Lung (tissue), 12 donors: Measurements from ENCODE around the gene ANKRD33. TPM values are rescaled to one million over a fixed set of nuclear protein-coding genes. Genes with fewer than 3 reads are reported as not detected.

Experiments used
- ATAC-seq: fragments of 200-7000 bp; cut with Tn5 transposase; one replicate; pipeline ENCODE4 v1.9.1; 2020; ENCODE audit warnings: moderate number of reproducible peaks; ENCODE audit not compliant: insufficient read depth, low FRiP score
- DNase-seq, 3 donors: peaks; one replicate each; pipeline ENCODE4 v3.0.0-alpha.2; 2013 to 2017
- H3K27ac ChIP-seq, 2 donors: one replicate each; pipeline ENCODE4 v1.5.1; 2013; ENCODE audit warnings: mild to moderate bottlenecking in 2 of 2, moderate library complexity in 2 of 2, control low read depth in 1 of 2, inconsistent platforms in 1 of 2, low read depth in 1 of 2, low read length in 1 of 2
- H3K27me3 ChIP-seq, 3 donors: one replicate each; pipeline ENCODE4 v1.5.1; 2013; ENCODE audit warnings: low read length in 2 of 3; ENCODE audit not compliant: control insufficient read depth in 3 of 3, insufficient read depth in 3 of 3
- H3K36me3 ChIP-seq, 4 donors: one replicate each; pipeline ENCODE4 v1.5.1; 2013; ENCODE audit warnings: low read length in 4 of 4, mild to moderate bottlenecking in 1 of 4, moderate library complexity in 1 of 4; ENCODE audit not compliant: control insufficient read depth in 4 of 4, insufficient read depth in 4 of 4
- H3K4me1 ChIP-seq, 5 donors: one replicate each; pipeline ENCODE4 v1.5.1; 2013; ENCODE audit warnings: low read length in 5 of 5, mild to moderate bottlenecking in 2 of 5, moderate library complexity in 1 of 5; ENCODE audit not compliant: control insufficient read depth in 5 of 5, insufficient read depth in 5 of 5
- H3K4me3 ChIP-seq: one replicate; pipeline ENCODE4 v1.5.1; 2013; ENCODE audit warnings: mild to moderate bottlenecking, control low read depth, moderate library complexity
- H3K9ac ChIP-seq, 2 donors: one replicate each; pipeline ENCODE4 v1.5.1; 2013; ENCODE audit warnings: low read length in 2 of 2, control low read depth in 1 of 2; ENCODE audit not compliant: insufficient read depth in 1 of 2
- H3K9me3 ChIP-seq, 4 donors: one replicate each; pipeline ENCODE4 v1.5.1; 2013; ENCODE audit warnings: low read length in 3 of 4, mild to moderate bottlenecking in 1 of 4, moderate library complexity in 1 of 4; ENCODE audit not compliant: control insufficient read depth in 4 of 4, insufficient read depth in 3 of 4
- CTCF ChIP-seq: IDR thresholded peaks from 2 replicates; pipeline ENCODE4 v1.5.1; 2012; ENCODE audit warnings: mild to moderate bottlenecking; ENCODE audit errors: control extremely low read depth, extremely low read depth
- WGBS, 2 donors: extraction: QIAGEN DNeasy Blood & Tissue Kit; methylation state at CpG; one replicate each; pipeline ENCODE4 v1.1.7; 2013; 5-methylcytosine and 5-hydroxymethylcytosine counted together
- polyA plus RNA-seq, 2 donors: library from polyadenylated mRNA; stranded (reverse); fragments of 200-250 nt; gene quantifications; one replicate each; pipeline ENCODE4 v1.2.1, GENCODE V29; 2013
- total RNA-seq, 2 donors: library from RNA; depleted of rRNA in 1 of 2; stranded (reverse); fragments of >200 nt in 1 of 2; gene quantifications; one replicate each; pipeline ENCODE4 v1.2.1, GENCODE V29; 2014 to 2021
- donor health status: control.
- donor health status: control.
- donor health status: Bipolar disorder and iron deficiency.
- donor health status: healthy.
- donor health status: DM: yes; HTN: yes; CAD: no.

ANKRD33 gene
- total and polyA plus RNA-seq, 4 donors, result 0.14 to 0.50 (median 0.23) TPM

- H3K36me3 ChIP-seq, result peaks cover 0 to 19% (median 8%) of the 10 kb centered on the region in 4 donors
- 85 to 97% methylated on average over 2 of the region's 2 CpGs for WGBS, 2 donors
- TF ChIP-seq CTCF, result no peak
Measured at GRCh38 chr12:51920046-51920445, 32.1 kb downstream of the ANKRD33 start.

DNA sequence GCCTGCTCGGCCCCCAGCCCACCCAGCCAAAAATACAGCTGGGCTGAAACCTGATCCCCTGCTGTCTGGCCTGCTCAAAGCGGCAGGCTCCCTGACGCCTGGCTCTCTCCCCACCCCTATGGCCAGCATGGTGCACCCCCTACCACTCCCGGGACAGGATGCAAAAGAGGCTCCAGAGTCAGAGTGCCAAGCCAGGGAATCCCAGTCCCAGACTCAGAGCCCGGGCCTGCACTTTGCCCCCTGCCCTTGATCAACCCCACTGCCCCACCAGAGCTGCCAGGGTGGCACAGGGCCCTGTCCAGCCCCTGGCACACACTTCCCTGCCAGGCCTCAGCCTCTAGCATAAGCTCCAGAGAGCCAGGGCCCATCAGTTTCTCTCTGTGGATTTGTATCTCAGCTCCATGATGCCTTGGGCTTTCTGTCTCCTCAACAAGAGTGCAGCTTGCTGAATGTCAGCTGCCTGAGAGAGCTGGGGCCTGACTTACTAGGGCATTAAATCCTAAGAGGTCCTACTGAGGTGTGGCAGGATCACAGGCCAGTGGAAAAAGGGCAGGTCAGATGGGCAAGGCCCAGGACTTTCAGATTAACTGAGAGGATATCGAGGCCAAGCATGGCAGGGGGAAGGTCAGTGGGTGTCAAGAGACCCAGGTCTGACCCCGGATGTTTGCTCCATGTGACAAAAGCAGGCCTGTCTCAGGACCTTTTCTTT, 33.3 kb downstream of the ANKRD33 start:
- 81 to 88% methylated on average over 7 of the region's 7 CpGs for WGBS, 2 donors
- TF ChIP-seq CTCF, result no peak
- no peak overlapping the region for H3K9ac ChIP-seq
- ATAC-seq (no peak), DNase-seq (peak in 1 of 3 donors; percentile 55)
- peaks cover 0 to 41% (median 10%) of the 10 kb centered on the region in 5 donors for H3K4me1 ChIP-seq
- H3K4me3 ChIP-seq, result no peak overlapping the region
- H3K9me3 ChIP-seq, result no peaks in the 10 kb centered on the region
- H3K27ac ChIP-seq, result peak overlapping the region in 1 of 2 donors; percentile 21
- peaks cover 0 to 9% (median 4%) of the 10 kb centered on the region in 4 donors for H3K36me3 ChIP-seq
- H3K27me3 ChIP-seq, result no peaks in the 10 kb centered on the region

More at GRCh38 chr12:51920046-51920445, 32.1 kb downstream of the ANKRD33 start:
- no peak overlapping the region for H3K27ac ChIP-seq
- H3K4me3 ChIP-seq, result no peak overlapping the region
- ATAC-seq (no peak), DNase-seq (no peak)
- H3K4me1 ChIP-seq, result peaks cover 0 to 36% (median 10%) of the 10 kb centered on the region in 5 donors
- peaks cover 0 to 2% (median 0%) of the 10 kb centered on the region in 4 donors for H3K9me3 ChIP-seq
- no peak overlapping the region for H3K9ac ChIP-seq
- H3K27me3 ChIP-seq, result no peaks in the 10 kb centered on the region

GRCh38 chr12:51922146-51922545, 34.2 kb downstream of the ANKRD33 start:
- 91 to 92% methylated on average over 2 of the region's 2 CpGs for WGBS, 2 donors
- Histone ChIP-seq H3K4me3 (no peak overlapping the region), H3K36me3 (peaks cover 0 to 9% (median 4%) of the 10 kb centered on the region in 4 donors), H3K27ac (no peak overlapping the region), H3K27me3 (no peaks in the 10 kb centered on the region), H3K9me3 (no peaks in the 10 kb centered on the region), H3K4me1 (peaks cover 0 to 42% (median 8%) of the 10 kb centered on the region in 5 donors), H3K9ac (no peak overlapping the region)
- DNase-seq, result no peak
- no peak for ATAC-seq
- TF ChIP-seq CTCF, result no peak
